GM12891 (cell line): ENCODE data around the gene FARS2.

ENCODE experiments used
- POLR2A ChIP-seq: IDR thresholded peaks from 2 replicates; pipeline ENCODE4 v1.6.1; 2011; ENCODE audit warnings: low read depth, low read length, control low read depth
- POLR2AphosphoS5 ChIP-seq: IDR thresholded peaks from 2 replicates; pipeline ENCODE4 v1.6.1; 2011; ENCODE audit warnings: low read depth, low read length, control low read depth
- TAF1 ChIP-seq: IDR thresholded peaks from 2 replicates; pipeline ENCODE4 v1.6.1; 2011; ENCODE audit warnings: low read depth, low read length, control low read depth

DNA sequence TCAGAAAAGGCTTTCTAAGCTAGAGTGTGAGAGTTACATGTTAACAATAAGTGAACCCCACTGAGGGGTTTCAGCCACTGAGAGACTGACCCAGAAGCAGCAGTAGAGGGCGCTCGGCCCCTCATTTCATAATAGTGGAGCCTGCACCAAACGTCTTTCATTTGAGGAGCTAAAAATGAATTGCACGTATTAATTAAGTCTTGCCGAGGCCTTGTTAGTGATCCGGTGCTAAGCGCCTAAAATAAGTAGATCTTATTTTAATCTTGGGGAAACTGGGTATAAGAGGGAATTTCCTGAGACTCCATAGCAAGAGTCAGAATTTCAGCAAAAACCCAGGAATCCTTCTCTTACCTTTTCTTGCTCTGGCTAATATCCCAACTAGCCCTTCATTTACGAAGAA, 209.7 kb downstream of the FARS2 start:
- TF ChIP-seq POLR2A (no peak), TAF1 (no peak), POLR2AphosphoS5 (no peak)
